PFSK-1 (cell line): ENCODE measurements around the gene PTCHD1.

Experiments used
- FOXP2 ChIP-seq: optimal IDR thresholded peaks from 2 replicates; pipeline ENCODE3; 2011; ENCODE audit warnings: borderline replicate concordance, control low read depth, inconsistent platforms; ENCODE audit not compliant: insufficient read depth; ENCODE audit errors: extremely low read length, extremely low read depth
- POLR2AphosphoS5 ChIP-seq: IDR thresholded peaks from 2 replicates; pipeline ENCODE4 v1.6.1; 2012; ENCODE audit warnings: low read depth, mild to moderate bottlenecking, control low read depth, low read length, moderate library complexity
- SIN3A ChIP-seq: IDR thresholded peaks from 2 replicates; pipeline ENCODE4 v1.6.1; 2012; ENCODE audit warnings: mild to moderate bottlenecking, low read length, moderate library complexity, borderline replicate concordance; ENCODE audit not compliant: insufficient read depth
- TAF1 ChIP-seq: IDR thresholded peaks from 2 replicates; pipeline ENCODE4 v1.6.1; 2012; ENCODE audit warnings: low read length, control low read depth, borderline replicate concordance; ENCODE audit not compliant: insufficient read depth
- TF ChIP-seq, protein P1 (sequence below), 2 experiments: IDR thresholded peaks; 2 replicates each; pipeline versions ENCODE4 v1.6.1 to v1.8.0; 2011 to 2012; ENCODE audit warnings: low read depth in 2 of 2, low read length in 2 of 2, control low read depth in 1 of 2, inconsistent platforms in 1 of 2, mild to moderate bottlenecking in 1 of 2, moderate library complexity in 1 of 2; ENCODE audit not compliant: insufficient read depth in 1 of 2

PTCHD1 gene

DNA sequence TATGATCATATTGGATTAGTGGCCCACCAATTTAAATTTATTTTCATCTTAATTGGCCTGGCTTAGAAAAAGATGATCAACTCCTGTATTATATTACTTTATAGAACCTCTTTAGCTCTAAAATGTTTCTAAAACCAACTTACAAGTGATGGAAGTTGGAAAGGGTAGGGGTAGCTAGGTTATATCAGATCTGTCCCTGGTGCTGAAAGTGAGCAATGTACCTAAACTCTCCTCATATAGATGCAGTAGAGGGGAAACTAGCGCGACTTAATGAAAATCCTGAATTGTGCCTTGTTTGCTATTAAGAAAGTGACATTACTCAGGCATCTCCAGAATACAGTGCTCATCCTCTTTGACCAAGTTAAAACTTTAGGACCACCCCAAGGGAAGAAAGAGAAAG lies 7.5 kb upstream of the PTCHD1 start:
- TF ChIP-seq TAF1: no peak
- TF ChIP-seq, protein P1, sequence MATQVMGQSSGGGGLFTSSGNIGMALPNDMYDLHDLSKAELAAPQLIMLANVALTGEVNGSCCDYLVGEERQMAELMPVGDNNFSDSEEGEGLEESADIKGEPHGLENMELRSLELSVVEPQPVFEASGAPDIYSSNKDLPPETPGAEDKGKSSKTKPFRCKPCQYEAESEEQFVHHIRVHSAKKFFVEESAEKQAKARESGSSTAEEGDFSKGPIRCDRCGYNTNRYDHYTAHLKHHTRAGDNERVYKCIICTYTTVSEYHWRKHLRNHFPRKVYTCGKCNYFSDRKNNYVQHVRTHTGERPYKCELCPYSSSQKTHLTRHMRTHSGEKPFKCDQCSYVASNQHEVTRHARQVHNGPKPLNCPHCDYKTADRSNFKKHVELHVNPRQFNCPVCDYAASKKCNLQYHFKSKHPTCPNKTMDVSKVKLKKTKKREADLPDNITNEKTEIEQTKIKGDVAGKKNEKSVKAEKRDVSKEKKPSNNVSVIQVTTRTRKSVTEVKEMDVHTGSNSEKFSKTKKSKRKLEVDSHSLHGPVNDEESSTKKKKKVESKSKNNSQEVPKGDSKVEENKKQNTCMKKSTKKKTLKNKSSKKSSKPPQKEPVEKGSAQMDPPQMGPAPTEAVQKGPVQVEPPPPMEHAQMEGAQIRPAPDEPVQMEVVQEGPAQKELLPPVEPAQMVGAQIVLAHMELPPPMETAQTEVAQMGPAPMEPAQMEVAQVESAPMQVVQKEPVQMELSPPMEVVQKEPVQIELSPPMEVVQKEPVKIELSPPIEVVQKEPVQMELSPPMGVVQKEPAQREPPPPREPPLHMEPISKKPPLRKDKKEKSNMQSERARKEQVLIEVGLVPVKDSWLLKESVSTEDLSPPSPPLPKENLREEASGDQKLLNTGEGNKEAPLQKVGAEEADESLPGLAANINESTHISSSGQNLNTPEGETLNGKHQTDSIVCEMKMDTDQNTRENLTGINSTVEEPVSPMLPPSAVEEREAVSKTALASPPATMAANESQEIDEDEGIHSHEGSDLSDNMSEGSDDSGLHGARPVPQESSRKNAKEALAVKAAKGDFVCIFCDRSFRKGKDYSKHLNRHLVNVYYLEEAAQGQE (IDR thresholded peaks at IDR 0.05; ENCODE audit: insufficient read depth in 1 of 2, low read depth in 2 of 2, low read length in 2 of 2): peak; percentile 68 to 87

DNA sequence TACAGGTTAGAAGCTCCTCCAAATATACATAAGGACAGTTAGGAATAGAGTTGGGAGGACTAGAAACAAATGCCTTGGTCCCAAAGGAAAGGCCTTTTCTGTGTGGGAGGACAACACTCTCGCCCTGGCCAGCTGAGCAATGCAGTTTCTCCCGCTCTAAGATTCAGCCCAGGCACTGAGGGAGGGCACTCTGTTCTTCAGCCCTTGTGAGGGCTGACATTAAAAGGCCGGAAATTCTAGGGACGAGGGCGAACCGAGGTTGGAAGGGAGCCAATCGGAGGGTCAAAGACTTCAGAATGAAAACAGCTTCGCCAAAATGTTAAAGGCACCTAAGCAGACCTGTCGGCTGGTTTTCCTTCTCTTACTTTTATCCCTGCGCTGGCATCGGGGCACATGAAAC lies 2.9 kb upstream of the PTCHD1 start:
- TF ChIP-seq FOXP2 (no peak), TAF1 (no peak)

DNA sequence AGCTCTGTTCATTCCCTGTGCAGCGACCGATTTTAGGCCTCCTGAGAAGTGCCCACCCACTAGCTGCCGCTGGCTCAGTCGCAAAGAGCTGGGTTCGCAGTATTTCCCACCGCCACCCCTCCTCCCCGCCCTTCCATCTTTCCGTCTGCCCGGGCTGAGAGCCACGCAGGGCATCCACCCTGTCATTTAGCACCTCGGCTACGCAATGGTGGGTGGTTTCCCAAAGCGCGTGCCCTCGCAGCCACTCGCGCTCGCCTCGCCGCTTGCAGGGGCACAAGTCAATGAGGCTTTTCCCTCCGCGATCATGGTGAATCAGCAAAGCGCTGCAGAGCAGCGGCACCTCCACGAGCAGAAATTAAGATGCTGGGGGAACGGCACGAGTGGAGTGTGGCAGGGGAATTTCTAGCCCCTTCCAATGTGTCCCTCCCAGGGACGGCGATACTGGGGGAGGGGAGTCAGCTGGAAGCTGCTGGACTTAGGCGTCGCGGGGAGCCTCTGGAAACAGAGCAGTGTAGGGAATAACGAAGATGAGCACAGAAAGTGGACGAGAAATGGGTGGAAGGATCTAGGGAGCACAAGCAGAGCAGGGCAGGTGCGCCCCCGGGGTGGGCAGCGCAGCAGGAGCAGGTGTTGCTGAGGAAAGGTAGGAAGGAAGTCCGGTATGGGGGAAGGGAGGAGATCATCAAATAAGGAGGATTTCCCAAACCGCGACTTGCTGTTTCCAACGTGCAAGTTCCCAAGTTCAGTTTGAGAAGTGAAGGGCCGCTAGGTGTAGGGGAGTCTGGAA lies 2.4 kb upstream of the PTCHD1 start:
- TF ChIP-seq POLR2AphosphoS5 (no peak), TAF1 (no peak), SIN3A (no peak), FOXP2 (no peak)
- TF ChIP-seq, protein P1 (IDR thresholded peaks at IDR 0.05; ENCODE audit: insufficient read depth in 1 of 2, low read depth in 2 of 2, low read length in 2 of 2): no peak

DNA sequence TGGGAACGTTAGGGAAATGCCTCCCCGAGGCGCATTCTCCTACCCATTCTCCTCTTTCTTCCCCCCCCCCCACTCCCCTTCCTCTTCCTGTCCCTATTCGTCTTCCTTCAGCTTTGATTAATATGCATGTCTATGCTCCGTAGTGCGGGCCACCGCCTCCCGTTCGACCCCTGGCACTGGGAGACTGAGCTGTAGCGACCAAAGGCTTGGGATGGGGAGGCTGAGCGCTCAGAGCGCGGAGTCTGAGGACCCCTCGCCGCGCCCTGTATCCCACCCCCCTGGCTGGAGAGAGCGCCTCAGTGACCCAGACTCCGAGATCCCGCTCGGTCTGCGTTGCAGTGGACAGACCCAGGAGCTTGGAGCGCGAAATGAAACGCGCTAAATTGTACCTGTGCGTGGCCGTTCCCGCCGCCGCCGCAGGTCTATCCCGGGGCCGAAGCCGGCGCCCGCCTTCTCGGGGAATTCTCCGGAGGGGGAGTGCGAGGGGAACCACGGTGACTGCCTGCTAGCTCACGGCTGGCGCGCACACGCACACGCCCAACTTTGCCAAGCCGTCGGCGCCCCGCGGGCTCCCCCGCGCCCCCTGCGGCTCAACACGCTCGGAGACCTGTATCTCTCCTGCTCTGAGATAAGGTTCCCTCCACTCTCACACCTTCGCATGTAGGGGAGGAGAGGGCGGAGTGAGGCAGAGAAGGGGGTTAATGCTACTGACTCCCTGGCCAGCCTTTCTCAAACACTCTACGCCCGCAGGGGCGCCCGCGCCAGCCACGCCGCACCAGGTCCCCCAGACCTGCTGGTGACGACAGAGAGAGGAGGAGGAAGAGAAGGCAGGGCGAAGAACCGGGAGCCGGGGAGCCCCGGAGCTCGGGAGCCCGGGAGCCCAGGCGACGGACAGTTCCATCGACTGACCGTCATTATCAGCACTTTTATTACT lies 1.5 kb upstream of the PTCHD1 start:
- TF ChIP-seq POLR2AphosphoS5: no peak
- TF ChIP-seq, protein P1 (IDR thresholded peaks at IDR 0.05; ENCODE audit: insufficient read depth in 1 of 2, low read depth in 2 of 2, low read length in 2 of 2): no peak
- no peak for TF ChIP-seq FOXP2
- TF ChIP-seq SIN3A: no peak
- TF ChIP-seq TAF1: no peak

DNA sequence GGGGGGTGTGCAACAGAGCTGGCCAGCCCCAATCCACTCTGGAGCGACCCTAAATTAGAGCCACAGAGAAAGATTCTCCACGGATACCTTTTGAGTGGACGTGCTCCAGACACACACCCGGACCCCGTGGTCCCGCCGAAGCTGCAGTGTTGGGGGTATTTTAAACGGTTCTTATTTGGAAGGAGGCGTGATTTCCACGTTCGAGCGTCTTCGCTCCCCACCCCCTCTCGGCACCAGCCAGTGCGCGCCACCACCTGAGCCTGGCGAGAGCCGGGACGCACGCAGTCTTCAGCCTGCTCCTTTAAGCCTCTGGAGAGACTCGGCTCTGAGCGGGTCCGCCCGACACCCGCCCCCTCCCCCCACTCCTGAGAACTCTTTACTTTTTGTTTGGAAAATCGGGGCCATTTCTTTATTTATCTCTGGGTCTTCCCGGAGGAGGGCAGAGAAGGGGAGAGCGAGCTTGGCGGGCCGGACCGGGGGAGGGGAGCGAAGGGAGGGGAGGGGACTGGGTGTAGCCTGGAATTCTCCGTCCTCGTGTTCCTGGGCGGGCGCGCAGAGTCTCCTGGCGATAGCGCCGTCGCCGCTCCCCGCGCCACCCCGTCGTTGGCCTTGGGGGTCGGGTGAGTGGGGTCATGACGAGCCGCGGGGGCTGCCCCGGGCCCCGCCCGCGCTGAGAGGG lies 668 bp upstream of the PTCHD1 start:
- TF ChIP-seq SIN3A: no peak
- TF ChIP-seq, protein P1 (IDR thresholded peaks at IDR 0.05; ENCODE audit: insufficient read depth in 1 of 2, low read depth in 2 of 2, low read length in 2 of 2): no peak
- TF ChIP-seq POLR2AphosphoS5: no peak
- TF ChIP-seq FOXP2: no peak
- no peak for TF ChIP-seq TAF1
